ENCODE data around the gene CIAO3.

CIAO3 gene

DNA sequence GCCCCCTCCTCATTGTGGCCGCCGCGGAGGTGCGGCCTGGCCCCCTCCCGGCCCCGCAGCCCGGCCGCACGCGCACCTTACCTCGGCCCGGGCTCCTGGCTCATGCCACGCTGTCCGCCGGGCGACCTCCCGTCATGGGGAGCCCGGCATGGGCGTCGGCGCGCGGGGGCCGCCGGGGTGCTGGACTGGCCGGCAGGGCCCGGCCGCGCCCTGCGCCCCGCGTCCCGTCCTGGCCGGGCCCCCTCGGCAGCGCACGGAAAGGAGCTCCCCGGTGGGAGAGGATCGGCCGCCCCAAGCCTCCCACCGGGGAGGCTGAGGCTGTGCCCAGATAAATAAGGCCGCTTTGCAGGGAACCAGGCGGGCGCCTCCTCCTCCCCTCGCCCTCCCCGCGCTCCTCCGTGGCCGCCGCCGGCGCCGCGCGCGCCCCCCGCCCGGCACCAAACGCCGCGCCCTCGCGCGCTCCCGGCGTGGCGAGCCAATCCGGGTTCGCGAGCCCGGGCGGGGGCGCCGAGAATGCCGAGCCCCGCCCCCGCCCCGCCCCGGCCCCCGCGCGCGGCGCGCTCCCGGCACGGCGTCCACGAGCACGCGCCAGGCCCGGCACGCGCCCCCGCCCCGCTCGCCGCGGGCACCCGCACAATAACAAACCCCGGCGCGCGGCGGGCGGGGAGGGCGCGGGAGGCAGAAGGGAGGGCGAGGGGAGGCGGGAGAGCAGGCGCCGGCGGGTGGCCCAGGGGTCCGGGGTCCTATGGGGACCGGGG, 35.2 kb downstream of the CIAO3 start, which contains the start of gene FBXL16:
Gene FBXL16, minus strand, starts transcription at position 371 of the 758 bp plus-strand sequence. CDS start 8,396 bp downstream, outside the sequence.
- in situ Hi-C loops (cut with MboI; ENCODE audit: low pct_unique_long_range_greater_than_20kb, low sequenced_read_pairs, unreplicated experiment) = no loop called here
- no peak for DNase-seq (ENCODE audit: low spot score)
- TF ChIP-seq, protein P1, sequence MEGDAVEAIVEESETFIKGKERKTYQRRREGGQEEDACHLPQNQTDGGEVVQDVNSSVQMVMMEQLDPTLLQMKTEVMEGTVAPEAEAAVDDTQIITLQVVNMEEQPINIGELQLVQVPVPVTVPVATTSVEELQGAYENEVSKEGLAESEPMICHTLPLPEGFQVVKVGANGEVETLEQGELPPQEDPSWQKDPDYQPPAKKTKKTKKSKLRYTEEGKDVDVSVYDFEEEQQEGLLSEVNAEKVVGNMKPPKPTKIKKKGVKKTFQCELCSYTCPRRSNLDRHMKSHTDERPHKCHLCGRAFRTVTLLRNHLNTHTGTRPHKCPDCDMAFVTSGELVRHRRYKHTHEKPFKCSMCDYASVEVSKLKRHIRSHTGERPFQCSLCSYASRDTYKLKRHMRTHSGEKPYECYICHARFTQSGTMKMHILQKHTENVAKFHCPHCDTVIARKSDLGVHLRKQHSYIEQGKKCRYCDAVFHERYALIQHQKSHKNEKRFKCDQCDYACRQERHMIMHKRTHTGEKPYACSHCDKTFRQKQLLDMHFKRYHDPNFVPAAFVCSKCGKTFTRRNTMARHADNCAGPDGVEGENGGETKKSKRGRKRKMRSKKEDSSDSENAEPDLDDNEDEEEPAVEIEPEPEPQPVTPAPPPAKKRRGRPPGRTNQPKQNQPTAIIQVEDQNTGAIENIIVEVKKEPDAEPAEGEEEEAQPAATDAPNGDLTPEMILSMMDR (IDR thresholded peaks at IDR 0.05; ENCODE audit: extremely low read depth, insufficient read depth, missing control alignments) = no peak

DNA sequence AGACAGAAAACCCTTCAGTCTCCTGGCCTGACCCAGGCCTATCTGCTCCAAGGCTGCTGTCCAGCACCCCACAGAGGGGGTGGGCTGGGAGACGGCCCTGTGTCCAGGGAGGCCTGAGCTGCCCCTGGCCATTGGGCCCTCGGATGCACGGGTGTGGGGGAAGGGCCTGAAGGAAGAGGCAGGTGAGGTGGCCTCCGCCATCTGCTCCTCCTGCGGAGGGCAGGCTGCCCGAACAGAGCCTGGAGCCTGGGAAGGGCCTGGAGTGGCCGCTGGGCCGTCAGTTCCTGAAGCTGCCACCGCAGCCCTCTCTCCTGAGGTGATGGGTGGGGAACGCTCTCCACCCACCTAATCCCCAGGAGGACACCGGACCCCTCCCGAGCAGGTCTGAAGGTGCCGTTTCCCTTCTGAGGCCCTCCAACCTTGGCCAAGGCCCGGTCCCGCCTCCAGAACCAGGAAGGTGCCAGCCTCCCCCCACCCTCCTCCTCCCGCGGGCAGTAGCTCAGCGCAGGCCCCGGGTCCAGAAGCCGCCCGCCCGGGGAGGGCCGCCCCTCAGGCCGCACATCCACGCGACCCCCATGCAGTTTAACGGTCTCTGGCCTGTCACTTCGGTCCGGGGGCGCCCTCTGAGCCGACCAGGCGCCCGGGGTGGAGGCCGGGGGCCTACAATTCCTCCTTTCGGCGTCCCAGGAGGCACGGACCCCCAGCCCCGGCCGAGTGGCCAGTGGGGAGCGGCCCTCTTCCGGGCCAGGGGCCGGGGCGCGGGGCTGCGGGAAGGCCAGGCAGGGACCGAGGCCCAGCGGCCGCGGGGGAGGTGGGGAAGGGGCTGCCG, 36.0 kb downstream of the CIAO3 start:
- in situ Hi-C loops (cut with MboI; ENCODE audit: low pct_unique_long_range_greater_than_20kb, low sequenced_read_pairs, unreplicated experiment) = no loop called here
- TF ChIP-seq, protein P1 (IDR thresholded peaks at IDR 0.05; ENCODE audit: extremely low read depth, insufficient read depth, missing control alignments) = no peak
- no peak for DNase-seq (ENCODE audit: low spot score)

- no peak for DNase-seq (ENCODE audit: low spot score)
- in situ Hi-C loops (cut with MboI; ENCODE audit: low pct_unique_long_range_greater_than_20kb, low sequenced_read_pairs, unreplicated experiment) = no loop called here
- TF ChIP-seq, protein P1 (IDR thresholded peaks at IDR 0.05; ENCODE audit: extremely low read depth, insufficient read depth, missing control alignments) = no peak
Observed at GRCh38 chr16:704047-704446, 36.8 kb downstream of the CIAO3 start.

DNA sequence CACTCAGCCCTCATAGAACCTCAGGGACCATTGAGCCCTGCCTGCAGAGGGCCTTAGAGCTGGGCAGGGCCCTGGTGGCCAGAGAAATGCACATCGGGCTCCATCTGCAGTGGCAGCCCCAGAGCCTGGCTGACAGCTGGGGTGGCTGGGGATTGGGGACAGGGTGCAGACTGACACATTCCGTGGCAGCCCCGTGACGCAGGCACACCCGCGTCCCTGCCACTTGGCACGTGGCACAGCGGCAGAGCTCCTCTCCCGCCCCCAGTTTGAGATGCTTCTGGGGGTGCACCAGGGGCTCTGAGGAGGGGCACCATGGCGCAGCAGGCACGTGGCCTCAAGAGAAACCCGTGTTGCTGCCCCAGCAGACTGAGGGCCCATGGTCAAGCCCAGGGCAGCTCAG, 37.4 kb downstream of the CIAO3 start:
- TF ChIP-seq, protein P1 (IDR thresholded peaks at IDR 0.05; ENCODE audit: extremely low read depth, insufficient read depth, missing control alignments) = no peak
- in situ Hi-C loops (cut with MboI; ENCODE audit: low pct_unique_long_range_greater_than_20kb, low sequenced_read_pairs, unreplicated experiment) = no loop called here
- no peak for DNase-seq (ENCODE audit: low spot score)

GRCh38 chr16:702341-702740, 38.5 kb downstream of the CIAO3 start:
- in situ Hi-C loops (cut with MboI; ENCODE audit: low pct_unique_long_range_greater_than_20kb, low sequenced_read_pairs, unreplicated experiment) = no loop called here
- DNase-seq (ENCODE audit: low spot score) = no peak
- TF ChIP-seq, protein P1 (IDR thresholded peaks at IDR 0.05; ENCODE audit: extremely low read depth, insufficient read depth, missing control alignments) = no peak

DNA sequence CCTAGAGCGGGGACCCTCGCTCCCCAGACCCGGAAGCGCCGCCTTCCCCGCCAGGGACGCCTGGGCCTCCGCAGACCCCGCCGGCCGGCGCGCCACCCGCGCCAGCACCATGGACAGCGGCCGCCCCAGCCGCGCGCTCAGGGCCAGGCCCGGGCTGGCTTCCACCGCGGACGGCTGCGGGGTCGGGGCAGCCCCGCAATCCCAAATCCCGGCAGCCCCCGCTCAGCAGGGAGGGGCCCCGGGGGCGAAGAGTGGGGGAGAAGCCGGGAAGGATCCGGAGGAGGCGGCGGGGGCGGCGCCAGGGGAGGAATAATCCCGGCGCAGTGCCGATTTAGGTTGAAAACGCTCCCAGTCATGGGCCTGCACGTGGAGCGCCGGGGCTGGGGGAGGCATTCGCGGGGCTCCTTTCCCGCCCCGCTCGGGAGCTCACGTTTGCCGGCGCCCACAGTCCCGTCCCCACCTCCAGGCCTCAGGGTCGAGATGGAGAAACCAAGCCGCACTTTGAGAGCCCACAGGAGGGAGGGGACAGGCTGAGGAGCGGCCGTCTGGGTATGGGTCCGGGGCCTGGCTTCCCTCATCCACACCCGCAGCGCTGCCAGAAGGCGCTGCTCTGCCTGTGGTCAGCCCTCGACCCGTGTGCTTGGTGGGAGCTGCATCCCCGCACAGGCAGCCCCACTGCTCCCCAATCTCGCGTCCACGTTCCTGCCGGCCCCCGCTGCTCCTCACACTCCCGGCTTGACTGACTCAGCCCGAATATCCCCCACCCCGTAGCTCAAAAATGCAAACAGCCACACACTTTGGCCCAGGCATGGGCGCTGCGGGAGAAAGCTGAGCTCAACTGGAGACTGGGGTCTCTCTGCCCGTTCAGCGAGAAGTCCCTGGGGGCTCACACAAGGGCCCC, 39.9 kb downstream of the CIAO3 start:
- TF ChIP-seq, protein P1 (IDR thresholded peaks at IDR 0.05; ENCODE audit: extremely low read depth, insufficient read depth, missing control alignments) = no peak

More for the DNA sequence above, 39.9 kb downstream of the CIAO3 start:
- peak; percentile 67 for DNase-seq (ENCODE audit: low spot score)
- in situ Hi-C loops (cut with MboI; ENCODE audit: low pct_unique_long_range_greater_than_20kb, low sequenced_read_pairs, unreplicated experiment) = no loop called here

Measured in GM13977 (cell line).